GM12874 (cell line): ENCODE results near the gene DACH1.

Experiments
- TF ChIP-seq, protein P1 (sequence below): IDR thresholded peaks from 2 replicates; pipeline ENCODE4 v1.5.1; 2011; ENCODE audit warnings: low read depth, mild to moderate bottlenecking, control low read depth, low read length, moderate library complexity; ENCODE audit not compliant: insufficient read depth

DACH1 gene

GRCh38 chr13:71618159-71618558 is 248.8 kb downstream of the DACH1 start:
- TF ChIP-seq, protein P1, sequence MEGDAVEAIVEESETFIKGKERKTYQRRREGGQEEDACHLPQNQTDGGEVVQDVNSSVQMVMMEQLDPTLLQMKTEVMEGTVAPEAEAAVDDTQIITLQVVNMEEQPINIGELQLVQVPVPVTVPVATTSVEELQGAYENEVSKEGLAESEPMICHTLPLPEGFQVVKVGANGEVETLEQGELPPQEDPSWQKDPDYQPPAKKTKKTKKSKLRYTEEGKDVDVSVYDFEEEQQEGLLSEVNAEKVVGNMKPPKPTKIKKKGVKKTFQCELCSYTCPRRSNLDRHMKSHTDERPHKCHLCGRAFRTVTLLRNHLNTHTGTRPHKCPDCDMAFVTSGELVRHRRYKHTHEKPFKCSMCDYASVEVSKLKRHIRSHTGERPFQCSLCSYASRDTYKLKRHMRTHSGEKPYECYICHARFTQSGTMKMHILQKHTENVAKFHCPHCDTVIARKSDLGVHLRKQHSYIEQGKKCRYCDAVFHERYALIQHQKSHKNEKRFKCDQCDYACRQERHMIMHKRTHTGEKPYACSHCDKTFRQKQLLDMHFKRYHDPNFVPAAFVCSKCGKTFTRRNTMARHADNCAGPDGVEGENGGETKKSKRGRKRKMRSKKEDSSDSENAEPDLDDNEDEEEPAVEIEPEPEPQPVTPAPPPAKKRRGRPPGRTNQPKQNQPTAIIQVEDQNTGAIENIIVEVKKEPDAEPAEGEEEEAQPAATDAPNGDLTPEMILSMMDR, result no peak

DNA sequence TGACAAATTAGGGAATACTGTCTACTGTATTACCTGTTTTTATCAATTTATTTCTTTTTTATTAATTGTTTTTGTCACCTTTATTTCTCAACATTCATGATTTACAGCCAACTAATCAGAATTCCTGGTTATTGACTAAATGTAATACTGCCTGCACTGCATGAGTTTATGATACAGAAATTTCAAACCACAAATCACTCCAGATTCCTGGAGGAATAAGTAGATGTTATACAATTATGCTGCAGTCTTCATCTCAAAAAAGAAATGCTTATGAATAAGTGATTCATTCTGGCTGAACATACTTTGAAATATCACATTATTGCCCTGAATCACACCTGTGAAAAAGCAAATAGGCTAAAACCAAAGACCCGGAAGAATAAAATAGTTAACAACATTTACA is 249.7 kb downstream of the DACH1 start:
- TF ChIP-seq, protein P1, result no peak

GRCh38 chr13:71613066-71613745 is 253.8 kb downstream of the DACH1 start:
- TF ChIP-seq, protein P1, result no peak

GRCh38 chr13:71611292-71611691 is 255.7 kb downstream of the DACH1 start:
- TF ChIP-seq, protein P1, result no peak

GRCh38 chr13:71610876-71611275 is 256.1 kb downstream of the DACH1 start:
- TF ChIP-seq, protein P1, result no peak

DNA sequence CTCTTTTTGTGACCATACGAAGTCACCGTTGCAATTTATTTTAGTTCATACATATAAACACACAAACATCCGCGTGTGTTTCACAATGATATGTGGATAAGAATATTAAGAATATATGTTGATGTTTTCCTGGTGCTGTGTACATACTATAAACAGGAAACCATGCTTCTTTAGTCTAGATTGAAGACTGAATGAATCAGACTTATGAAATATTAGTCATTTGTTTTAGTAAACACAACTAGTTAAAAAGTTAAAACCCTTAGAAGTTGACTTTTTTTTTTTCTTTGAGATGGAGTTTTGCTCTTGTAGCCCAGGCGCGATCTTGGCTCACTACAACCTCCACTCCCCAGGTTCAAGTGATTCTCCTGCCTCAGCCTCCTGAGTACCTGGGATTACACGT is 257.7 kb downstream of the DACH1 start:
- TF ChIP-seq, protein P1, result no peak

DNA sequence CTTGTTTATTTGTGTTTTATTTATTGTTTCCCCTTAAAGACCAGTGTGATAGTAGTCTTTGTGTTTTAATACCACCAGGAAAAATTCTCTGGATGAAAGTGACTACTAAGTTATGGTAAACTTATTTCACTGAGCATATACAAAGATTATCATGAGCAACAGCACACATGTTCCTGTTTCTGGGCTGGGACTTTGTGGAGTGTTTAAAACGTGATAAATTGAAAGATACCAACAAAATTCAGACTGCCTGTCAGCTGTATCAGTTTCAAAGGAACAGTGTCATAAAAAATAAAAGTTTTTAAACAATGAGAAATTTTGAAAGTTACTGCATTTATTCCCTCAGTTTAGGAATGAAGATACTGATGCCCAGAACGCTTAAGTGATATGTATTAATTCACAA is 259.4 kb downstream of the DACH1 start:
- TF ChIP-seq, protein P1, result no peak
